Omental fat pad (tissue), 4 donors: ENCODE measurements around the gene CLCN5. TPM values are rescaled to one million over a fixed set of nuclear protein-coding genes. Genes with fewer than 3 reads are reported as not detected.

Experiments used
- ATAC-seq: fragments of 150-250 bp; one replicate; pipeline ENCODE4 v1.9.1; 2016; ENCODE audit warnings: mild to moderate bottlenecking, moderate library complexity; ENCODE audit not compliant: low FRiP score
- DNase-seq: peaks from one replicate; pipeline ENCODE4 v3.0.0-alpha.2; 2019; ENCODE audit warnings: low spot score
- total RNA-seq, 4 donors: library from RNA; depleted of rRNA; stranded (reverse); fragments of >200 nt; gene quantifications; one replicate each; pipeline ENCODE4 v1.1.0, GENCODE V29; 2016
- TF ChIP-seq, protein P1 (sequence below), 3 donors: fragments of 450-650 bp; IDR thresholded peaks; one replicate each; pipeline ENCODE4 v1.5.1; 2016 to 2017; ENCODE audit warnings: antibody characterized with exemption in 3 of 3, mild to moderate bottlenecking in 3 of 3, moderate library complexity in 2 of 3

CLCN5 gene
- total RNA-seq, 4 donors from 2014 or later = 6.6 to 15.0 (median 8.0) TPM

DNA sequence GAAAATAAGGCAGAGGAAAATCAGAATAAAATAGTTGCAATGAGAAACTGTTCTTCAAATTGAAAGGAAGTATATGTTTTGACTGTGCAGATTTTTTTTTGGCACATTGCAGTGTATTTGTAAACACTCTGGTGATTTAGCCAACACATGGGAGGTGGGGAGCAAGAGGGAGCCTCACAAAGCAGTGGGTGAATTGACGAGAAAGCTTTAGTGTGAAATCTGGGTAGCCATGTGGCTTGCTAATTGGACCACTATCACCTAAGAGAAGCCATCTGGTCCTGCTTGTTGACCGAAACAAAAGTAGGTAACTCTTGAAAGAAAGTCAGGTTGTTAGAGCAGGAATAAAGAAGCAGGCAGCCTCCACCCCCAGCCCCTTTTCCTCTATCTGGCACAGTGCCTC, 10.4 kb downstream of the CLCN5 start:
- TF ChIP-seq, protein P1, sequence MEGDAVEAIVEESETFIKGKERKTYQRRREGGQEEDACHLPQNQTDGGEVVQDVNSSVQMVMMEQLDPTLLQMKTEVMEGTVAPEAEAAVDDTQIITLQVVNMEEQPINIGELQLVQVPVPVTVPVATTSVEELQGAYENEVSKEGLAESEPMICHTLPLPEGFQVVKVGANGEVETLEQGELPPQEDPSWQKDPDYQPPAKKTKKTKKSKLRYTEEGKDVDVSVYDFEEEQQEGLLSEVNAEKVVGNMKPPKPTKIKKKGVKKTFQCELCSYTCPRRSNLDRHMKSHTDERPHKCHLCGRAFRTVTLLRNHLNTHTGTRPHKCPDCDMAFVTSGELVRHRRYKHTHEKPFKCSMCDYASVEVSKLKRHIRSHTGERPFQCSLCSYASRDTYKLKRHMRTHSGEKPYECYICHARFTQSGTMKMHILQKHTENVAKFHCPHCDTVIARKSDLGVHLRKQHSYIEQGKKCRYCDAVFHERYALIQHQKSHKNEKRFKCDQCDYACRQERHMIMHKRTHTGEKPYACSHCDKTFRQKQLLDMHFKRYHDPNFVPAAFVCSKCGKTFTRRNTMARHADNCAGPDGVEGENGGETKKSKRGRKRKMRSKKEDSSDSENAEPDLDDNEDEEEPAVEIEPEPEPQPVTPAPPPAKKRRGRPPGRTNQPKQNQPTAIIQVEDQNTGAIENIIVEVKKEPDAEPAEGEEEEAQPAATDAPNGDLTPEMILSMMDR (IDR thresholded peaks at IDR 0.05) = no peak
- ATAC-seq (no peak), DNase-seq (no peak)

DNA sequence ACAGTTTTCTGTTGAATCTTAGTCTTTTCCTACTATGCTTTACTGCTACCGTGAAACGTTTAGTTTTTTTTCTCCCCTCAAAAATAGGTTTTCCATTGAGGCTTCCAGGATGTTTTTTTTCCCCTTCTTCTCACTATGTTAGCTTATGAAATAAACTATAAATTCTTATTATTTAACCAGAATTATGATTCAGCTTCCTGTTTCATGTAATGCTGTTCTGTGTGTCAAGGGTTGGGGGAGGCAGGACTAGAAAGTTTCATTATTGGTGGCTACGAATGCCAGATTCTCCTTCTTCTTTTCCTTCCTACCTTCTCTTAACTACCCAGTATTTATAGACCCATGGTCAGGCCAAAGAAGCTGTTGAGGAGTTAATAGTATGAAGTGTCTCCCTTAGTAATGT, 11.8 kb downstream of the CLCN5 start:
- TF ChIP-seq, protein P1 (IDR thresholded peaks at IDR 0.05) = no peak
- ATAC-seq = no peak
- DNase-seq = no peak

DNA sequence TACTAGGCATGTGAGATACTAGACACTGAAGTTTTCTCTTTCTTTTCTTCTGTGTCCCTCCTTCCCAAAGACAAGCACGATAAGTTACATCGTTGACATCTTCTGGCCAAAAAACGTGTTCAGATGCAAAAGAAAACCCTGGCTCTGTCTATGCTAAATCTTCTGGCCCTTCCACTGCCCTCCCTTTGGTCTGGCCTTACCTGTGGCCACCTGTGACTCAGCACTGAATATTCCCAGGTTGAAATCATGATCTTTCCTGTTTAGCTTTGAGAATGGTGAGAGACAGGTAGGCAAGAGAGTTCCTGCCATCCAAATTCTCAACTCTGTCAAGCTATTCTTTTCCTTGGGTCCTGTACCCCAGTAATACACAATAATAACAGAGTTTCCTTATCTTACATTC, 12.3 kb downstream of the CLCN5 start:
- ATAC-seq (no peak), DNase-seq (no peak)
- TF ChIP-seq, protein P1 (IDR thresholded peaks at IDR 0.05) = no peak

DNA sequence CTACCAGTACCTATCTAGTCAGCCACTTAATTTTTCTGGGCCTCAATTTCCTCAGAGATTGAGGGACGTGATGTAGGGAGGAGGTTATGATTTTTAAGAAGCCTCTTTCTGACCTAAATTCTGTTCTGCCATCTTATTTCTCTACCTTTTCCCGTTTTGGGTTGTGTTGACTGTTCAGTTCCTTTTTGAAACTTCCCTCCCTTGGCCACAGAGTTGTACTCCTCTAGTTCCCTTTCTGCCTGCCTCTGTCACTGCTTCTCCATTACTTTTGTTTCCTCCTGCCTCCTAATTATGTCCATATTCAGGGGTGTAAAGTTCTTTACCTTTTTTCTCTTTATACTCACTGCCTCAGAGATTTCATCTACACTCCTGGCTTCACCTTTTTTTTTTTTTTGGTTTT, 25.4 kb downstream of the CLCN5 start:
- DNase-seq (no peak), ATAC-seq (no peak)

DNA sequence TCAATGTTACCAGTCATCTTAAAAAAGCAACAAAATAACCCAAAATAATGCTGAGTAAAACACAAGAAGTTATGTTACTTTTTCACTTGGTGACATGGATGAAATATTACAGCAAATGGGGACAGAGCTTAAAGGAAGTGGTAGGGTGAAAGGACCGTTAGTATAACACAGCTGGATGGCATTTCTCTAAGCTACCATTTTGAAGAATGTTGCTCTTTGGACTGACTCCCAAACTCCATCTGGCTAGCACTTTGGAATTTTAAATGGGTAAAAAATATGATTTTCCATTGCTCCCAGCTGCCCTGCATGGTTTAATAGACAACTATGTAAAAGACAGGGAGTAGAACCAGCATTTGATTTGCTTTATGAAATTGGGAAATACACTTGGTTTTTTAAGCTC, 27.6 kb downstream of the CLCN5 start:
- DNase-seq = no peak
- ATAC-seq = no peak
- TF ChIP-seq, protein P1 (IDR thresholded peaks at IDR 0.05) = no peak

More for the DNA sequence above, 25.4 kb downstream of the CLCN5 start:
- TF ChIP-seq, protein P1 (IDR thresholded peaks at IDR 0.05) = no peak

DNA sequence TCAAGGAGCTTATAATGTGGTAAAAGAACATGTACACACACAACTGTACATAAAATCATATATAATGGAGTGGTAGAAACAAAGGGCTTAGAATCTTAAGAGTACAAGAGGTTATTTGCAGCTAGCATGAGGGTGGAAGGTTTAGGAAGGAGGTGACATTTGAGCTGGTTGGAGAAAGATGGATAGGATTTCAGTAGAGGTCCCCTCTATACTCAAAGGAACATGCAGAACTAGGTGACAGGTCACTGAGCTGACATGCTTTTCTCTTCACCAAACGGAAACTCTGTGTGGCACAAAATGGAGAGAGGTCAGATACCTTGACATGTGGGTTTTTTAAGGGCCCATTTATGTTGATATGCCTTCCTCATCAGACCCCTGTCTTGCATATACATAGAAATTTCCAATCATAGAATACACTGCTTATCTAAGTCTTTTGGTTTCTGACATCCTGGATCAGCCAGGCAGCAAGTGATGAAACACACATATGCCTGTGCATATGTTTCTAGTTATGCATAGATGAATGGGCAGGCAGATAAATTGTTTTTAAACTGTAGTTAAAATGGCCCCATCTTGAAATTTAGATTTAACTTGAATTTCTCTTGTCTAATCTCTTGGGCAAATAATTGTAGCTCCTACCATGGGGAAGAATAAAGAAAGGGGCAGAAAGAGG, 29.3 kb downstream of the CLCN5 start:
- no peak for DNase-seq
- no peak for ATAC-seq
- TF ChIP-seq, protein P1 (IDR thresholded peaks at IDR 0.05) = no peak

DNA sequence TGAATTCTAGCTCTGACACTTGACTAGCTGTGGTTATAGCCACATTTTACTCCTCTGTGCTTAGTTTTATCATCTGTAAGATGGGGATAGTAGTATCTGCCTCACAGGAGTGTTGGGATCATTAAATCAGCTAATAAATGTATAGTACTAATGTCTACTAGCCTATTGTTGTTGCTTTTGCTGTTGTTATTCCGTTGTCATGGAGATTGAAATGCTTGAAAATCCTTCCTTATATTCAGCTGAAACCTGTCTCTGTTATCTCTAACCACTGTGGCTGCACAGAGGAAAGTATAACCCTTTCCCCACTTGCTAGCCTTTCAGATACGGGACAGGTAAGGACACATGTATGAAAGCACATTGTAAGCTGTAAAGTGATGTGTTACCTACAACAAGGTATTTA, 33.9 kb downstream of the CLCN5 start:
- TF ChIP-seq, protein P1 (IDR thresholded peaks at IDR 0.05) = no peak
- ATAC-seq (no peak), DNase-seq (no peak)
